Lung (tissue), 12 donors: ENCODE results near the gene ZNF77. TPM values are rescaled to one million over a fixed set of nuclear protein-coding genes. Genes with fewer than 3 reads are reported as not detected.
A peak's percentile ranks its signal among the peaks of the same experiment; 100 is the strongest.

Source experiments
- ATAC-seq: fragments of 200-7000 bp; cut with Tn5 transposase; one replicate; pipeline ENCODE4 v1.9.1; 2020; ENCODE audit warnings: moderate number of reproducible peaks; ENCODE audit not compliant: insufficient read depth, low FRiP score
- DNase-seq, 3 donors: peaks; one replicate each; pipeline ENCODE4 v3.0.0-alpha.2; 2013 to 2017
- H3K27ac ChIP-seq, 2 donors: one replicate each; pipeline ENCODE4 v1.5.1; 2013; ENCODE audit warnings: mild to moderate bottlenecking in 2 of 2, moderate library complexity in 2 of 2, control low read depth in 1 of 2, inconsistent platforms in 1 of 2, low read depth in 1 of 2, low read length in 1 of 2
- H3K27me3 ChIP-seq, 3 donors: one replicate each; pipeline ENCODE4 v1.5.1; 2013; ENCODE audit warnings: low read length in 2 of 3; ENCODE audit not compliant: control insufficient read depth in 3 of 3, insufficient read depth in 3 of 3
- H3K36me3 ChIP-seq, 4 donors: one replicate each; pipeline ENCODE4 v1.5.1; 2013; ENCODE audit warnings: low read length in 4 of 4, mild to moderate bottlenecking in 1 of 4, moderate library complexity in 1 of 4; ENCODE audit not compliant: control insufficient read depth in 4 of 4, insufficient read depth in 4 of 4
- H3K4me1 ChIP-seq, 5 donors: one replicate each; pipeline ENCODE4 v1.5.1; 2013; ENCODE audit warnings: low read length in 5 of 5, mild to moderate bottlenecking in 2 of 5, moderate library complexity in 1 of 5; ENCODE audit not compliant: control insufficient read depth in 5 of 5, insufficient read depth in 5 of 5
- H3K4me3 ChIP-seq: one replicate; pipeline ENCODE4 v1.5.1; 2013; ENCODE audit warnings: mild to moderate bottlenecking, control low read depth, moderate library complexity
- H3K9ac ChIP-seq, 2 donors: one replicate each; pipeline ENCODE4 v1.5.1; 2013; ENCODE audit warnings: low read length in 2 of 2, control low read depth in 1 of 2; ENCODE audit not compliant: insufficient read depth in 1 of 2
- H3K9me3 ChIP-seq, 4 donors: one replicate each; pipeline ENCODE4 v1.5.1; 2013; ENCODE audit warnings: low read length in 3 of 4, mild to moderate bottlenecking in 1 of 4, moderate library complexity in 1 of 4; ENCODE audit not compliant: control insufficient read depth in 4 of 4, insufficient read depth in 3 of 4
- CTCF ChIP-seq: IDR thresholded peaks from 2 replicates; pipeline ENCODE4 v1.5.1; 2012; ENCODE audit warnings: mild to moderate bottlenecking; ENCODE audit errors: control extremely low read depth, extremely low read depth
- WGBS, 2 donors: extraction: QIAGEN DNeasy Blood & Tissue Kit; methylation state at CpG; one replicate each; pipeline ENCODE4 v1.1.7; 2013; 5-methylcytosine and 5-hydroxymethylcytosine counted together
- polyA plus RNA-seq, 2 donors: library from polyadenylated mRNA; stranded (reverse); fragments of 200-250 nt; gene quantifications; one replicate each; pipeline ENCODE4 v1.2.1, GENCODE V29; 2013
- total RNA-seq, 2 donors: library from RNA; depleted of rRNA in 1 of 2; stranded (reverse); fragments of >200 nt in 1 of 2; gene quantifications; one replicate each; pipeline ENCODE4 v1.2.1, GENCODE V29; 2014 to 2021
- donor health status: control.
- donor health status: control.
- donor health status: Bipolar disorder and iron deficiency.
- donor health status: healthy.
- donor health status: DM: yes; HTN: yes; CAD: no.

The ZNF77 gene
- total and polyA plus RNA-seq, 4 donors, result 3.0 to 6.7 (median 3.2) TPM

DNA sequence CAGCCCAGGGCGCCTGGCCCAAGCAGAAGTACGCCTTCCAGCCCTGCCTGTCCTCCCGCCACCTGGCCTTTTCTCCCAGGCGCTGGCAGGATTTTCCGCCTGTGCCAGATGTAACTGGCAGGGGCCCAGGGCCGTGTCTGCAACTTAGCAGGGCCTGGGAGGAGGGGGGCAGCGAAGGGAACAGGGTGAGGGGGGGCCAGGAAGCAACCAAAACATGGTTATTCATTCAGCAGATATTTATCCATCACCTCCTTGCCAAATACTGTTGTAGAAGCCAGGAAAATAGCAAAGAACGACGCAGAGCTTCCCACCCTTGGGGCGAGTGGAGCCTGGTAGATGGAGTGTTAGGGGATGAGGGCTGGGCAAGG lies 38.2 kb upstream of the ZNF77 start:
- ATAC-seq (peak; percentile 54), DNase-seq (peak; percentile 97 to 98 (median 97))
- Histone ChIP-seq H3K4me1 (peaks cover 0 to 42% (median 18%) of the 10 kb centered on the region in 5 donors), H3K4me3 (no peak overlapping the region), H3K27me3 (no peaks in the 10 kb centered on the region), H3K36me3 (no peaks in the 10 kb centered on the region), H3K9ac (no peak overlapping the region), H3K27ac (peak overlapping the region; percentile 26 to 92), H3K9me3 (no peaks in the 10 kb centered on the region)
- WGBS, 2 donors, result 6 to 9% methylated on average over 10 of the region's 10 CpGs
- TF ChIP-seq CTCF, result no peak

- H3K9me3 ChIP-seq, result no peaks in the 10 kb centered on the region
- no peak for DNase-seq
- no peak overlapping the region for H3K4me3 ChIP-seq
- no peak for ATAC-seq
- no peaks in the 10 kb centered on the region for H3K36me3 ChIP-seq
- no peak overlapping the region for H3K9ac ChIP-seq
- 35 to 57% methylated on average over 8 of the region's 8 CpGs for WGBS, 2 donors
- peak overlapping the region; percentile 13 to 83 for H3K27ac ChIP-seq
- peaks cover 0 to 42% (median 18%) of the 10 kb centered on the region in 5 donors for H3K4me1 ChIP-seq
- no peak for TF ChIP-seq CTCF
- no peaks in the 10 kb centered on the region for H3K27me3 ChIP-seq
Observed at GRCh38 chr19:2982561-2982960, 37.8 kb upstream of the ZNF77 start.

DNA sequence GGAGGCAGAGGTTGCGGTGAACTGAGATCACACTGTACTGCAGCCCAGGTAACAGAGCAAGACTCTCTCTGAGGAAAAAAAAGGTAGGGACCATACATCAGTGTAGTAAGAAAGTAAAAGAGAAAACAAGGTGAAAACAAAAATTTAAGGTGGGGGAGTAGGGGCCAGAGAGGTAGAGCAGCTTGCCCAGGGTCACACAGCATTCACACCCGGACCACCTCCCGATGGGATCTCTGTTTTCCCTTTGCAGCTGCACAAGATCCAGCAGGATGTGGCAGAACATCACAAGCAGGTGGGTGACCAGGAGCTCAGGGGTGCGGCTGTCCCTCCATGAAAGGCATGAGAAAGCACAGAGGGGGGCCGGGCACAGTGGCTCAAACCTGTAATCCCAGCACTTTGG lies 37.1 kb upstream of the ZNF77 start:
- Histone ChIP-seq H3K27ac (peak overlapping the region in 1 of 2 donors; percentile 64), H3K4me1 (peaks cover 0 to 40% (median 15%) of the 10 kb centered on the region in 5 donors), H3K9me3 (no peaks in the 10 kb centered on the region), H3K36me3 (no peaks in the 10 kb centered on the region), H3K4me3 (no peak overlapping the region), H3K27me3 (no peaks in the 10 kb centered on the region), H3K9ac (no peak overlapping the region)
- ATAC-seq (no peak), DNase-seq (no peak)
- 84 to 94% methylated on average over 5 of the region's 5 CpGs for WGBS, 2 donors
- no peak for TF ChIP-seq CTCF

- H3K27ac ChIP-seq, result no peak overlapping the region
- H3K4me1 ChIP-seq, result peaks cover 0 to 39% (median 15%) of the 10 kb centered on the region in 5 donors
- H3K36me3 ChIP-seq, result no peaks in the 10 kb centered on the region
- H3K27me3 ChIP-seq, result no peaks in the 10 kb centered on the region
- WGBS, 2 donors, result 62 to 81% methylated on average over 9 of the region's 9 CpGs
- ATAC-seq (no peak), DNase-seq (peak in 1 of 3 donors; percentile 31)
- H3K4me3 ChIP-seq, result no peak overlapping the region
- H3K9me3 ChIP-seq, result no peaks in the 10 kb centered on the region
- no peak for TF ChIP-seq CTCF
- H3K9ac ChIP-seq, result no peak overlapping the region
Observed at GRCh38 chr19:2978772-2979171, 34.0 kb upstream of the ZNF77 start.
